ENCODE measurements around the gene MLF2. TPM values are rescaled to one million over a fixed set of nuclear protein-coding genes. Genes with fewer than 3 reads are reported as not detected.
"Not testable (repeated sequence)": the region's sequence is repeated elsewhere in the genome, so short reads cannot be mapped to it uniquely, and the experiment has no call there.

MLF2 gene
- total RNA-seq, 1 donor from 2014 or later, result 156 TPM

- ATAC-seq (no peak), DNase-seq (ENCODE audit: missing footprints) (no peak)
- intact Hi-C loops (cut with DNase I), result no loop called here
These were observed 44.0 kb downstream of the MLF2 start for GRCh38 chr12:6708960-6709394.

GRCh38 chr12:6708351-6708750, 44.6 kb downstream of the MLF2 start:
- ATAC-seq; DNase-seq (ENCODE audit: missing footprints); intact Hi-C loops (cut with DNase I): not testable (repeated sequence)

DNA sequence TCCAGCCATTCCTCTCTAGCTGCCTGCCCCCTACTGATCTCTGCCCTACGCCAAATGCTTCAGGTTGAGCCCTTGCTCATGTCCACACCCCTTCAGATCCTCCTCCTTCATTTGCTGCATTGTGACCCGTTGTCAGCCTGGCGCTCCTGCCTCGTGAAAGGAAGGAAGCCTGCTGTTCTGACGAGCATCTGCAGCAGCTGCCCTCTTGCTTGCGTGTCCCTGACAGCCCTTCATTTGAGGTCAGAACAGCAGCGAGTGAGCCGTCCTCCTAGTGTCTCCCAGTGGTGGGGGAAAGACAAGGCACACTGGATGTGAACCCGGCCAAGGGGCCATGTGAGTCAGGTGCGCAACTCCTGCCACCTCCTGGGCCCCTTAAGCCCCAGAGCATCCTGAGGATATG, 49.3 kb downstream of the MLF2 start:
- intact Hi-C loops (cut with DNase I), result no loop called here
- no peak for ATAC-seq
- no peak for DNase-seq (ENCODE audit: missing footprints)

- ATAC-seq (no peak), DNase-seq (ENCODE audit: missing footprints) (no peak)
- intact Hi-C loops (cut with DNase I), result no loop called here
These were observed 51.7 kb downstream of the MLF2 start for GRCh38 chr12:6701078-6701768.

DNA sequence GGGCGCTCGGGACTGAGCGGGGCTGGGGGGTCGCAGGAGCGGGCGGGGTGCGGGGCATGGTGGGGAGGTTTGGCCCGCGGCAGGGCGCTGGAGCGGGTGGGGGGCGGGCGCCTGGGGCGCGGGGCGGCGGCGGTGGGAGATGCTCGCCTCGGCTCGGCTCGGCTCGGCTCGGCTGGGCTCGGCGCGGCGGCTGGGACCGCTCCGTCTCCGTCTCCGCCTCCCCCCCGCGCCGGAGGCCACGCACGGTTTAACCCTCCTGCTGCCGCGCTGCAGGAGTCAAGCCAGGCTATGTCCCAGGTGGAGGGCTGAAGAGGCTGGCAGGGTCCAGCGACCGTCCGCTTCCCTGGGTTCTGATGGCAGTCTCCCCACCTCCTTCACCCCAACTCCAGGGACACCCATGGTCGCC, 52.3 kb downstream of the MLF2 start, which contains the start of gene PIANP:
Gene PIANP, minus strand, starts transcription at position 170 of the 406 bp plus-strand sequence. CDS start 2,754 bp downstream, outside the sequence.
- DNase-seq (ENCODE audit: missing footprints) (no peak), ATAC-seq (peak; percentile 68)
- intact Hi-C loops (cut with DNase I), result no loop called here

DNA sequence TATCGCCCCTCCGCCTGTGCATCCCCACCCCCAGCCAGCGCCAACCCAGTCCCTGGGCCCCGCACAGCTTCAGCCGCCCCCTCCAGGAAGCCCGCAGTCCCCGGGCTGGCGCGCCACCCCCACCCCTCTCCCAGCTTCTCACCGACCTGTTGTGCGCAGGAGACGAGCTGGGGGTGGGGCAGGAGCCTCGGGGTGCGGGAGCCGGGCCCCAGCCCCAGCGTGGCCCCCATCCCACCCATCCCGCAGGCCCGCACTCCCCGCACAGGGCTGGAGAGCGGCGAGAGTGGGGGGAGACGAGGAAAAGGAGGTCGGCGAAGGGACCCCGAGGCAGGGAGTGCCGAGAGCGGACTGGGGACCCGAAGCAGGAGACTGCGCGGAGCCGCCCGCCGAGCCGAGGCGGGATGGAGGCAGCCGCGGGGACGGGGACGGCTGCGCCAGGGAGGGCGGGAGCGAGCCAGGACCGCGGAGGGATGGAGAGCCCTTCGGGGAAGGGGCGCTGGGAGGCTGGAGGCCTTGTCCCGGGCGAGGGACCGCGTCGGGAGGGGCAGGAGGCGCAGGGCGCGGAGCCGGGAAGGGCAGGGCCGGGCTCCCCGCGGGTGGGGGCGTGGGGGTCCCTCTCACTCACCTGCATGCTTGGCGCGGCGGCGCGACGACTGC, 52.8 kb downstream of the MLF2 start:
- ATAC-seq, result peak; percentile 41
- intact Hi-C loops (cut with DNase I), result no loop called here

GRCh38 chr12:6699259-6699988, 53.5 kb downstream of the MLF2 start:
- ATAC-seq, result no peak
- intact Hi-C loops (cut with DNase I), result no loop called here

More for the DNA sequence above, 52.8 kb downstream of the MLF2 start:
- DNase-seq (ENCODE audit: missing footprints), result no peak

GRCh38 chr12:6698352-6699046, 54.4 kb downstream of the MLF2 start:
- intact Hi-C loops (cut with DNase I), result no loop called here
- no peak for DNase-seq (ENCODE audit: missing footprints)
- no peak for ATAC-seq

More at GRCh38 chr12:6699259-6699988, 53.5 kb downstream of the MLF2 start:
- DNase-seq (ENCODE audit: missing footprints), result no peak

Other genes starting within 250 kb of the MLF2 start
- gene GAPDH, start 218.6 kb downstream of the MLF2 start, total RNA-seq, result 4,337 TPM
- gene IFFO1, start 197.1 kb downstream of the MLF2 start, total RNA-seq, result 15.9 TPM
- 16.2 TPM for gene NOP2, start 184.8 kb downstream of the MLF2 start, total RNA-seq
- gene CHD4, start 145.8 kb downstream of the MLF2 start, total RNA-seq, result 165 TPM
- gene LPAR5, start 117.2 kb downstream of the MLF2 start, total RNA-seq, result 7.5 TPM
- gene ACRBP, start 105.7 kb downstream of the MLF2 start, total RNA-seq, result 1.2 TPM
- gene ING4, start 90.0 kb downstream of the MLF2 start, total RNA-seq, result 21.1 TPM
- 26.0 TPM for gene ZNF384, start 63.8 kb downstream of the MLF2 start, total RNA-seq
- gene PIANP, start 52.3 kb downstream of the MLF2 start, total RNA-seq, result 0.27 TPM
- gene COPS7A, start 29.1 kb downstream of the MLF2 start, total RNA-seq, result 83.1 TPM
- 152 TPM for gene PTMS, start 13.2 kb upstream of the MLF2 start, total RNA-seq
- 0.24 TPM for gene LAG3, start 19.4 kb upstream of the MLF2 start, total RNA-seq
- gene CD4, start 36.4 kb upstream of the MLF2 start, total RNA-seq, result 13.4 TPM
- gene GPR162, start 68.7 kb upstream of the MLF2 start, total RNA-seq, result 7.8 TPM
- gene P3H3, start 75.3 kb upstream of the MLF2 start, total RNA-seq, result 10.3 TPM
- gene GNB3, start 87.8 kb upstream of the MLF2 start, total RNA-seq, result 4.0 TPM
- 1.2 TPM for gene CDCA3, start 98.1 kb upstream of the MLF2 start, total RNA-seq
- 62.0 TPM for gene USP5, start 99.0 kb upstream of the MLF2 start, total RNA-seq
- gene TPI1, start 114.4 kb upstream of the MLF2 start, total RNA-seq, result 832 TPM
- 3.0 TPM for gene SPSB2, start 120.2 kb upstream of the MLF2 start, total RNA-seq
- 9.4 TPM for gene LRRC23, start 151.7 kb upstream of the MLF2 start, total RNA-seq
- gene ENO2, start 161.4 kb upstream of the MLF2 start, total RNA-seq, result 10.2 TPM
- 78.9 TPM for gene ATN1, start 174.8 kb upstream of the MLF2 start, total RNA-seq
- gene RNU7-1, start 190.7 kb upstream of the MLF2 start, total RNA-seq, result not detected
- gene C12orf57, start 190.9 kb upstream of the MLF2 start, total RNA-seq, result 250 TPM
- gene PTPN6, start 198.2 kb upstream of the MLF2 start, total RNA-seq, result 9.1 TPM
- 149 TPM for gene PHB2, start 217.5 kb upstream of the MLF2 start, total RNA-seq
- 42.9 TPM for gene EMG1, start 217.8 kb upstream of the MLF2 start, total RNA-seq